Memory B cell (primary cell): ENCODE results near the gene KRTAP4-2.
"Not testable (repeated sequence)": the region's sequence is repeated elsewhere in the genome, so short reads cannot be mapped to it uniquely, and the experiment has no call there.

Source experiments
- ATAC-seq: fragments of 150-1000 bp; cut with Tn5 transposase; 2 replicates; pipeline ENCODE4 v1.10.0; 2021; ENCODE audit warnings: low read depth, mild to moderate bottlenecking, moderate library complexity
- DNase-seq, 2 donors: peaks; one replicate each; pipeline ENCODE4 v3.0.0; 2022; ENCODE audit warnings: low spot score in 2 of 2
- H3K27ac Mint-ChIP-seq: one replicate; pipeline ENCODE4 v1.8.0; 2022; ENCODE audit warnings: mild to moderate bottlenecking, moderate library complexity, mixed read lengths
- H3K27me3 Mint-ChIP-seq: one replicate; pipeline ENCODE4 v1.8.0; 2022; ENCODE audit warnings: mixed read lengths
- H3K36me3 Mint-ChIP-seq: one replicate; pipeline ENCODE4 v1.8.0; 2022; ENCODE audit warnings: mild to moderate bottlenecking, mixed read lengths
- H3K4me1 Mint-ChIP-seq: one replicate; pipeline ENCODE4 v1.8.0; 2022; ENCODE audit warnings: mixed read lengths
- H3K4me3 Mint-ChIP-seq: one replicate; pipeline ENCODE4 v1.8.0; 2022; ENCODE audit warnings: mild to moderate bottlenecking, moderate library complexity, mixed read lengths
- H3K9me3 Mint-ChIP-seq: one replicate; pipeline ENCODE4 v1.8.0; 2022; ENCODE audit warnings: mixed read lengths

KRTAP4-2 gene

GRCh38 chr17:41178843-41179616 lies 1.0 kb upstream of the KRTAP4-2 start:
- Mint-ChIP-seq H3K4me3 (no peak overlapping the region), H3K4me1 (peaks cover 30% of the 10 kb centered on the region), H3K36me3 (no peaks in the 10 kb centered on the region), H3K27me3 (peaks cover under 1% of the 10 kb centered on the region), H3K27ac (no peak overlapping the region), H3K9me3 (no peaks in the 10 kb centered on the region)
- DNase-seq (no peak), ATAC-seq (no peak)

GRCh38 chr17:41178341-41178740 lies 320 bp upstream of the KRTAP4-2 start:
- DNase-seq (no peak), ATAC-seq (peak; percentile 67)
- Mint-ChIP-seq H3K27ac (no peak overlapping the region), H3K9me3 (no peaks in the 10 kb centered on the region), H3K4me3 (no peak overlapping the region), H3K4me1 (peaks cover 30% of the 10 kb centered on the region), H3K27me3 (no peaks in the 10 kb centered on the region), H3K36me3 (no peaks in the 10 kb centered on the region)

DNA sequence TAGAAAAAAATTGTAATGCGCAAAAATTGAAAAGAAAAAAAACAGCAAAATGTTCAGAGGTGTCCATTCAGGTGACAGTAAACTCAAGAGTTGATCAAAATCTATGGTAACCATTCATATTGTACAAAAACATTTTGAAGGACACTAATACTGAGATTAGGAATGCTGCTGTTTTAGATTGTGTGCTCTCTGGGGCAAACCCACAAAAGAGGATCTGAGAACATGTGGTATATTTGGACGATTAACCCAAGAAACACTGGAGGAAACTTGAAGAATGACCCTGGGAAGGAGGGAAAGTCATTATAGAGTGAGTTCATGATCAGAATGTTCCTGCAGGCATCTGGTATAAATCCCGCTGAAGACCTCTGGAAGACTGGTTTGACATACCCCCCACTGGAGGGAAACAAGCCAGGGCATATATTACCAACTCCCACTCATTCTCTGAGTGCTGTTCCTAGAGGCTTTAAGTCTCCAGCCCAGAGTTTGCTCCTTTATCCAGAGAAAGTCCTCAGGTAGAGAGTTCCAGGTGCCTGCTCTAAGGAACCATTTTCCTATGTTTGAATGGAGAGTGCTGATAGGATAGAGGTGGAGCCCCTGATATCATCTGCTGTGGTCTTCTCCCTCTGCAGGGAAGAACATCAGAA lies 1.2 kb downstream of the KRTAP4-2 start:
- H3K4me3 Mint-ChIP-seq = peak overlapping the region; percentile 40
- H3K4me1 Mint-ChIP-seq = peaks cover 32% of the 10 kb centered on the region
- peak; percentile 89 for ATAC-seq
- H3K36me3 Mint-ChIP-seq = no peaks in the 10 kb centered on the region
- H3K9me3 Mint-ChIP-seq = no peaks in the 10 kb centered on the region
- no peak for DNase-seq
- peak overlapping the region; percentile 52 for H3K27ac Mint-ChIP-seq
- H3K27me3 Mint-ChIP-seq = peaks cover 2% of the 10 kb centered on the region

GRCh38 chr17:41171886-41172285 lies 6.1 kb downstream of the KRTAP4-2 start:
- no peaks in the 10 kb centered on the region for H3K36me3 Mint-ChIP-seq
- H3K27me3 Mint-ChIP-seq = peaks cover 3% of the 10 kb centered on the region
- H3K4me1 Mint-ChIP-seq = peaks cover 16% of the 10 kb centered on the region
- H3K4me3 Mint-ChIP-seq = no peak overlapping the region
- H3K27ac Mint-ChIP-seq = no peak overlapping the region
- no peak for ATAC-seq
- no peak for DNase-seq
- no peaks in the 10 kb centered on the region for H3K9me3 Mint-ChIP-seq

- peaks cover 5% of the 10 kb centered on the region for H3K27me3 Mint-ChIP-seq
- no peaks in the 10 kb centered on the region for H3K36me3 Mint-ChIP-seq
- DNase-seq (no peak), ATAC-seq (no peak)
- H3K4me3 Mint-ChIP-seq = no peak within 1 kb of the TSS
- H3K4me1 Mint-ChIP-seq = peaks cover 2% of the 10 kb centered on the region
- H3K9me3 Mint-ChIP-seq = no peaks in the 10 kb centered on the region
- no peak within 1 kb of the TSS for H3K27ac Mint-ChIP-seq
Measured at GRCh38 chr17:41168121-41168520, 9.9 kb downstream of the KRTAP4-2 start, which contains the start of gene KRTAP4-3. KRTAP4-3 (minus strand) TSS chr17:41168221; CDS start chr17:41168172, 49 bp downstream.

DNA sequence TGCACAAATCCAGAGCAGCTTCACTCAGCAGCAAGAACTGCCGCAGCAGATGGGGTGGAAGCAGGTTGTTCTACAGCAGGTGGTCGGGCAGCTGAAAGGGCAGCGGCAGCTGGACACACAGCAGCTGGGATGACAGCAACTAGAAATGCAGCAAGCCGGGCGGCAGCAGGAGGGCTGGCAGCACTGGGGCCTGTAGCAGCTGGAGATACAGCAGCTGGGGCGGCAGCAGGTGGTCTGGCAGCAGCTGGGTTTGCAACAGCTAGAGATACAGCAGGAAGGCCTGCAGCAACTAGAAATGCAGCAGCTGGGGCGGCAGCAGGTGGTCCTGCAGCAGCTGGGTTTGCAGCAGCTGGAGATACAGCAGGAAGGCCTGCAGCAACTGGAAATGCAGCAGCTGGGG lies 10.5 kb downstream of the KRTAP4-2 start:
- DNase-seq (no peak), ATAC-seq (no peak)
- H3K4me1 Mint-ChIP-seq = peaks cover 2% of the 10 kb centered on the region
- no peak overlapping the region for H3K27ac Mint-ChIP-seq
- no peaks in the 10 kb centered on the region for H3K9me3 Mint-ChIP-seq
- no peaks in the 10 kb centered on the region for H3K36me3 Mint-ChIP-seq
- peaks cover 6% of the 10 kb centered on the region for H3K27me3 Mint-ChIP-seq
- H3K4me3 Mint-ChIP-seq = no peak overlapping the region

DNA sequence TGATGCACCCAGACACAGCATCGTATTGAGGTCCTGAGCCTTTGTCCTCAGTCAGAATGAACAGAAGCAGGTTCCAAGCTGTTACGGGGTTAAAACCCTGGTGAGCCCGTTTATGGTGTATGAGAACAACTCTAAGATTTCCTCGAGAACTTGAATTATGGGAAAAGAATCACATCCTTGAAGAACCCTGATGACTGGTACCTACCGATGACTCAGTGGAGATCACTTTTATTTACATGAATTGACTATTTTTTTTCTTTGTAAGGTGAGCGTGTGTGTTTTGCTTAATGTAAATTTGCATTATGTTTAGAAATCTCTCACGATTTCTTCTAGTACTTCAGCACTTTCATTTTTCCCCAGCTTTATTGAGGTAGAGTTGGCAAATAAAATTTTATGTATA lies 14.2 kb downstream of the KRTAP4-2 start:
- H3K4me3 Mint-ChIP-seq = no peak overlapping the region
- DNase-seq = no peak

DNA sequence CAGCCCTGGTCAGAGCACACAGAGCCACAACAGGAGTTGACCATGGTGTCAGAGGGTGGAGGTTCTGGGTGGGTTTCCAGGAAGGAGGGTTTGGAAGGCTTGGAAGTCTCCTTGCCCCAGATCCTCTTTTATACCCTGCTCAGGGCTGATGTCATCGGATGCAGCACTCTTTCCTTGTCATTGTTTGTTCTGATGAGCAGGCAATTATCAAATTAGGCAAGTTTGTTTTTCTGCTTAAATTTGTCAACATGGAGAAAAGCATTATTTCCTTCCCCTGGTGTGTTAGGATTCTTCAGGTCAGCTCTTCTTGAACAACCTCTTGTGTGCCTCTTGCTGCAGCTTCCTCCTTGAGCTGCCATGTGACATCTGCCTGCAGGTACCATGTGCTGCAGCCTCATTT lies 17.4 kb downstream of the KRTAP4-2 start, which contains the start of gene KRTAP4-4:
TSS of gene KRTAP4-4 (minus strand) at position 101 of the 400 bp plus-strand sequence. CDS start at position 44, 57 bp downstream.
- Mint-ChIP-seq H3K36me3 (no peaks in the 10 kb centered on the region), H3K4me1 (no peaks in the 10 kb centered on the region), H3K27me3 (peaks cover 16% of the 10 kb centered on the region), H3K4me3 (no peak within 1 kb of the TSS), H3K9me3 (no peaks in the 10 kb centered on the region), H3K27ac (no peak within 1 kb of the TSS)
- DNase-seq = no peak
- no peak for ATAC-seq

More for the DNA sequence above, 14.2 kb downstream of the KRTAP4-2 start:
- H3K9me3 Mint-ChIP-seq = no peaks in the 10 kb centered on the region
- H3K4me1 Mint-ChIP-seq = no peaks in the 10 kb centered on the region
- no peaks in the 10 kb centered on the region for H3K36me3 Mint-ChIP-seq
- H3K27ac Mint-ChIP-seq = no peak overlapping the region
- H3K27me3 Mint-ChIP-seq = peaks cover 7% of the 10 kb centered on the region
- no peak for ATAC-seq

GRCh38 chr17:41160190-41160589 lies 17.8 kb downstream of the KRTAP4-2 start:
- DNase-seq, ATAC-seq, H3K27ac Mint-ChIP-seq, H3K4me1 Mint-ChIP-seq, H3K9me3 Mint-ChIP-seq, H3K36me3 Mint-ChIP-seq, H3K4me3 Mint-ChIP-seq: not testable (repeated sequence)
- peaks cover 16% of the 10 kb centered on the region for H3K27me3 Mint-ChIP-seq

DNA sequence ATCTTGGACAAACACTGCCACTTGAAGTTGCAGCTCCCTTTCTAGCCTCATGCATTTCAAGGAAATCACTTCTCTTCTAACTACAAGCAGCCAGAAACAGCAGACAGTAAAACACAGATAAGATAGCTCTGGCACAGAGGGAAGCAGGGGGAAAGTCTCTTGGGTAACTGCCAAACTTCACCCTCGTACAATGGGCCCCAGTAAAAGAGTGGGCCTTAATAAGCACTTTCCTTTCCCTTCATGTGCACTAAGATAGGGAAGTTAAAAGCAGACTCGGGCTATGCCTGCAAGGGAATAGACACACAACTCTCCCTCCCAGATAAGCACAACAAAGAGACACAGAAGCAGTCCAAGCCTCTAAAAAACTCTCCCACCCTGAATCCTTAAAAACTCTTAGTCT lies 24.2 kb downstream of the KRTAP4-2 start:
- H3K4me1 Mint-ChIP-seq = peaks cover 3% of the 10 kb centered on the region
- H3K27ac Mint-ChIP-seq = no peak overlapping the region
- H3K4me3 Mint-ChIP-seq = no peak overlapping the region
- H3K9me3 Mint-ChIP-seq = no peaks in the 10 kb centered on the region
- no peaks in the 10 kb centered on the region for H3K36me3 Mint-ChIP-seq
- ATAC-seq = no peak
- no peak for DNase-seq
- peaks cover 14% of the 10 kb centered on the region for H3K27me3 Mint-ChIP-seq

DNA sequence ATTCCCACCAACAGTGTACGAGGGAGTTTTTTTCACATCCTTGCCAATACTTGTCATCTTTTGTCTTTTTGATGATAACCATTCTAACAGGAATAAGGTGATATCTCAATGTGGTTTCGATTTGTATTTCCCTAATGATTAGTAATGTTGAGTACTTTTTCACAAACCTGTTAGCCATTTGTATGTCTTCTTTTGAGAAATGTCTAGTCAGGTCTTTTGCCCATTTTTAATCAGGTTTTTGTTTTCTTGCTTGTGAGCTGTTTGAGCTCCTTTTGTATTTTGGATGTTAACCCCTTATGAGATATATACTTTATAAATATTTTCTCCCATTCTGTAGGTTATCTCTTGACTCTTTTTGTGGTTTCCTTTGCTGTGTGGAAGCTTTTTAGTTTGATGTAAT lies 26.5 kb downstream of the KRTAP4-2 start:
- H3K4me3 Mint-ChIP-seq = no peak overlapping the region
- no peak for ATAC-seq
- no peaks in the 10 kb centered on the region for H3K36me3 Mint-ChIP-seq
- peaks cover 3% of the 10 kb centered on the region for H3K4me1 Mint-ChIP-seq
- peaks cover 2% of the 10 kb centered on the region for H3K9me3 Mint-ChIP-seq
- no peak overlapping the region for H3K27ac Mint-ChIP-seq
- no peak for DNase-seq
- peaks cover 8% of the 10 kb centered on the region for H3K27me3 Mint-ChIP-seq

- Mint-ChIP-seq H3K4me3 (no peak overlapping the region), H3K4me1 (peaks cover 3% of the 10 kb centered on the region), H3K27me3 (peaks cover 9% of the 10 kb centered on the region), H3K27ac (no peak overlapping the region), H3K9me3 (peaks cover 3% of the 10 kb centered on the region), H3K36me3 (no peaks in the 10 kb centered on the region)
- DNase-seq = no peak
- no peak for ATAC-seq
Measured at GRCh38 chr17:41150026-41150425, 28.0 kb downstream of the KRTAP4-2 start.

GRCh38 chr17:41149652-41149985 lies 28.4 kb downstream of the KRTAP4-2 start, which contains the start of gene KRTAP4-5:
KRTAP4-5 (minus strand) TSS chr17:41149825; CDS start chr17:41149767, 58 bp downstream.
- DNase-seq (no peak), ATAC-seq (no peak)
- Mint-ChIP-seq H3K36me3 (no peaks in the 10 kb centered on the region), H3K4me1 (peaks cover 3% of the 10 kb centered on the region), H3K9me3 (peaks cover 4% of the 10 kb centered on the region), H3K27ac (no peak within 1 kb of the TSS), H3K27me3 (peaks cover 9% of the 10 kb centered on the region), H3K4me3 (no peak within 1 kb of the TSS)

DNA sequence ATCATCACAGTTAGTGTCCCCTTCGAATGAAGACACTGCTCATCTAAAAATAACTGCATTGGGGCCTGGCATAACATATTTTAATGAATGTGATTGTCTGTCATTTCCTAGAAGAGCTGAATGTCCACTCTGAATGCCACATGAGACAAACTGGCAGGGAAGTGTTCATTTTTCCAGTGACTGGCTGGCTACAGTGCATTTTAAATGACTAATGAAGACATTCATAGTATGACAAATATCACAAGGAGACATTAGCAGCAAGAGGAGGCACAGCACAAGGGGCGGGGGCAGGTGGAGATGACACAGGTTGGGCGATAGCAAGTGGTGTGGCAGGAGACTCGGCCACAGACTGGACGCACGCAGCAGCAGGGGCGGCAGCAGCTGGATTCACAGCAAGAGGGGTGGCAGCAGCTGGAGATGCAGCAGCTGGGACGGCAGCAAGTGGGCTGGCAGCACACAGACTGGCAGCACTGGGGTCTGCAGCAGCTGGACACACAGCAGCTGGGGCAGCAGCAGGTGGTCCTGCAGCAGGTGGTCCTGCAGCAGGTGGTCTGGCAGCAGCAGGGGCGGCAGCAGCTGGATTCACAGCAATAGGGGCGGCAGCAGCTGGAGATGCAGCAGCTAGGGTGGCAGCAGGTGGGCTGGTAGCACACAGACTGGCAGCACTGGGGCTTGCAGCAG lies 28.9 kb downstream of the KRTAP4-2 start:
- not testable (repeated sequence) for DNase-seq, H3K36me3 Mint-ChIP-seq, H3K9me3 Mint-ChIP-seq, H3K27ac Mint-ChIP-seq, H3K4me3 Mint-ChIP-seq, H3K4me1 Mint-ChIP-seq, H3K27me3 Mint-ChIP-seq, ATAC-seq
